HG02973 (cell line): Measurements from ENCODE around the gene OPA1.
A peak's percentile ranks its signal among the peaks of the same experiment; 100 is the strongest.

ENCODE experiments used
- ATAC-seq: cut with Tn5 transposase; IDR thresholded peaks from one replicate; pipeline ENCODE4 v1.9.1; 2021; ENCODE audit warnings: moderate library complexity; ENCODE audit not compliant: unreplicated experiment

OPA1 gene, protein sequence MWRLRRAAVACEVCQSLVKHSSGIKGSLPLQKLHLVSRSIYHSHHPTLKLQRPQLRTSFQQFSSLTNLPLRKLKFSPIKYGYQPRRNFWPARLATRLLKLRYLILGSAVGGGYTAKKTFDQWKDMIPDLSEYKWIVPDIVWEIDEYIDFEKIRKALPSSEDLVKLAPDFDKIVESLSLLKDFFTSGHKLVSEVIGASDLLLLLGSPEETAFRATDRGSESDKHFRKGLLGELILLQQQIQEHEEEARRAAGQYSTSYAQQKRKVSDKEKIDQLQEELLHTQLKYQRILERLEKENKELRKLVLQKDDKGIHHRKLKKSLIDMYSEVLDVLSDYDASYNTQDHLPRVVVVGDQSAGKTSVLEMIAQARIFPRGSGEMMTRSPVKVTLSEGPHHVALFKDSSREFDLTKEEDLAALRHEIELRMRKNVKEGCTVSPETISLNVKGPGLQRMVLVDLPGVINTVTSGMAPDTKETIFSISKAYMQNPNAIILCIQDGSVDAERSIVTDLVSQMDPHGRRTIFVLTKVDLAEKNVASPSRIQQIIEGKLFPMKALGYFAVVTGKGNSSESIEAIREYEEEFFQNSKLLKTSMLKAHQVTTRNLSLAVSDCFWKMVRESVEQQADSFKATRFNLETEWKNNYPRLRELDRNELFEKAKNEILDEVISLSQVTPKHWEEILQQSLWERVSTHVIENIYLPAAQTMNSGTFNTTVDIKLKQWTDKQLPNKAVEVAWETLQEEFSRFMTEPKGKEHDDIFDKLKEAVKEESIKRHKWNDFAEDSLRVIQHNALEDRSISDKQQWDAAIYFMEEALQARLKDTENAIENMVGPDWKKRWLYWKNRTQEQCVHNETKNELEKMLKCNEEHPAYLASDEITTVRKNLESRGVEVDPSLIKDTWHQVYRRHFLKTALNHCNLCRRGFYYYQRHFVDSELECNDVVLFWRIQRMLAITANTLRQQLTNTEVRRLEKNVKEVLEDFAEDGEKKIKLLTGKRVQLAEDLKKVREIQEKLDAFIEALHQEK

DNA sequence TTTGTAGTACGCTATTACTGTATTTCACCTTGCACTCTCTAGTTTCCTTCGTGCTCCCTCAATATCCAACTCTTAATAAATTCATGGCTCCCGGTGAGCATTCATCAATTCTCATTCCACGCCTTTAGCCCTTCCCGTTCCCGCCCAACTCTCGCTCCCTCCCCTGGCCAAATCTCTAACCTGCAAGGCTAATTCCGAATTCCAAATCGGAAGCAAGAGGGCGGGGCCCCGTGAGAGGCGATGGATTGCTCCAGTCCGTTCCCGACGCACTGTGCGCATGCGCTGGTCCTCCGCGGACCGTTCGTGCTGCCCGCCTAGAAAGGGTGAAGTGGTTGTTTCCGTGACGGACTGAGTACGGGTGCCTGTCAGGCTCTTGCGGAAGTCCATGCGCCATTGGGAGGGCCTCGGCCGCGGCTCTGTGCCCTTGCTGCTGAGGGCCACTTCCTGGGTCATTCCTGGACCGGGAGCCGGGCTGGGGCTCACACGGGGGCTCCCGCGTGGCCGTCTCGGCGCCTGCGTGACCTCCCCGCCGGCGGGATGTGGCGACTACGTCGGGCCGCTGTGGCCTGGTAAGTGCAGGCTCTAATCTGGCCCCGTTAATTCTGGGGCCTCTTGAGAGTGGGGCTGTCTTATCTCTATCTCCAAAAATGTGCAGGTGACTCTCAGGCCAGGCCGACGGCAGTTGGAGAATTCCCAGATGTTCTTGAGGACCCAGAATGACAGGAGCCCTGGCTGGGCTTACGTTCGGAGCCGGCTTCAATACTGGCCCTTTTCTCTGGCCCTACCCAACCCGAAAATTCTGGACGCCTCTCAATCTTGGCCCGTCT, at the start of gene OPA1:
OPA1 (plus strand) TSS at position 368 of the 827 bp plus-strand sequence; CDS start at position 538, 170 bp downstream.
- ATAC-seq, result peak; percentile 96

DNA sequence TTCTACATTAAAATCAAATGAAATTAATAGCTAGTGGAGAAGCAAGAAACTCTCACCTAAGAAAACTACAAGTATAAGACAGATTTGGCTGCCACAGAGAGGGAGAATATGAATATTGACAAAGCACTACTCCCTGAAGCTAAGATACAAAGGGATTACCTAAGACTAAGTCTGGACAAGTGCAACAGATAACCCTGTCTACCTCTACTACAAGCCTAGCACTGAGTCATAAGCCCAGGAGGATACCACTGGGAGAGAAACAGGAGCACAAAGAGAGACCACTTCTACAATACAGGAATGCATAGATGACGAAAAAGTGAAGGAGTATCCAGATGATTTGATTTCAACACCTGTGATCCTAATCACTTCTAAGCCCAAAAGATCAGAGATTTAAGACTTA, 48.7 kb upstream of the OPA1 start:
- no peak for ATAC-seq

- no peak for ATAC-seq
These were observed 47.7 kb upstream of the OPA1 start for GRCh38 chr3:193545304-193545703.

GRCh38 chr3:193546129-193546528, 46.9 kb upstream of the OPA1 start:
- no peak for ATAC-seq

DNA sequence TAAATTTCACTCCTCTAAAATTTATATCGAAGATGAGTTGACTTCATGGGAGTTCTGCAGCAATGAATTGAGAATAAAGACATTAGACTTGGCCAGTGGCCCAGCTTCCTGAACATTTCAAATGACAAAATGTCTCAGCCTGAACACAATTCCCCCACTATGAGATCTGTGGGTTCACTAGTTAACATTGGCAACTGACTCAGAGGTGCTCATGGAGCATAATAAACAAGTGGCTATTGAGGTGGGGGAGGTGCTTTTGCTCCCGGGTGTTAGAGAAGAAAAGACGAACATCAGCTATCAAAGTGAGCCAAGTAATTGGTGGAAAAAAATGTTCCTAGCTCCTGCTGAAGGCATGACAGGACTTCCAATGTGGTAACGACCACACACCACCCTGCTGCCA, 44.6 kb upstream of the OPA1 start:
- ATAC-seq, result no peak

- ATAC-seq, result no peak
These were observed 40.1 kb upstream of the OPA1 start for GRCh38 chr3:193552923-193553322.

- no peak for ATAC-seq
These were observed 39.4 kb upstream of the OPA1 start for GRCh38 chr3:193553586-193553985.

DNA sequence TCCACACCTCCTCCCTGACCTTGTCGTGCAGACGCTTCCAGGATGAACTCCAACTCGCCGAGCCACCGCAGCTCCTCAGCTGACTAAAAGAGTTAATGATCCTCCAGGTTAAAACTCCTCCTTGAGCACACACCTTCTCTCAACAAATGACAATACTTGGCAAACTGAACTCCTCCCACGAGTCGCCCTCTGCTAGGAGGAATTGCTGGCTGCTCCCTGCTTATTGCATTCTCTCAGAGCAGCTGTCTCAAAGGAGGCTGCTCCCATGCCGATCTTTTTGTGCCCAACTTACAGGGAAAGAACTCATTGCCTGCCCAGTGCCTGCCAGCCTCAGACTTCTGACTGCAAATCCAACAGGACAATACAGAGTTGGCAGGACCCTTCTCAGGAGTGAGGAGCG, 38.2 kb upstream of the OPA1 start, which contains the start of gene ATP13A4:
ATP13A4 (minus strand) TSS at position 85 of the 400 bp plus-strand sequence. CDS start 96 bp downstream, outside the sequence.
- ATAC-seq, result no peak

DNA sequence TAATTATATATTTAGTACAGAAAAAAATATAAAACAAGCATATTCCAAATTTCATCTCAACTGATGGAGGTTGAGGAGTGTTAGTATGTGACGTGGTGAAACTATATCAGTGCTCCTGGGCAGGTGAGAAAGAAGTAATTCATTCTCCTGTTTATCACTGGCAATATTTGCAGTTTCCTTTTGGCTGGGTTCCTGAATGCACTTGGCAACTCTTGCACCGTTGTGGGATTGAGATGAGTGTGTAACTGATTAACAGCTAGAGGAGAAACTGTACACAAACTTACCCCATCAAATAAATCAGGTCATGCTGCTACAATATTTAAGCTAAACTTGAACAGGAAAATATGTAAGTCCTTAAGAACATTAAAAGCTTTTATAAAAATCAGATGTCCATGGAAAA, 36.2 kb upstream of the OPA1 start:
- no peak for ATAC-seq

GRCh38 chr3:193559100-193559499, 33.9 kb upstream of the OPA1 start:
- ATAC-seq, result no peak

GRCh38 chr3:193560091-193560490, 32.9 kb upstream of the OPA1 start:
- no peak for ATAC-seq

DNA sequence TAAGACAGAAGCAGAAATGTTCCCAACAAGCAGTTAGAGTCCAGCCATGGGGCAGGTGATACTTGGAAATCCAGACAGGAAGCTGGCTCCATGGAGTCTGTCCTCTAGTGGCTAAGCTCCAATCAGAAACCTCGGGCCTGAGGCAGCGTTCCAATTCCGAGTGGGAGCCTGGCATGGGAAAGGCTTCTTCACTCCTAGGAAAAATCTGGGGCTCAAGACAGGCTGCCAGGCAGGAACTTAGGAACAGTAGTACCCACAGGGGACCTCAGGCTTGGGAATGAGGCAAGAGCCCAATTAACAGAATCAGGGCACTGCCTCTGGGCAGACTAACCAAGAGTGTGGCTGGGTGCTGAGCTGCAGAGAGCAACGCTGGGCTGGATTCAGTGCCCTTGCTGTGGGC, 32.1 kb upstream of the OPA1 start:
- ATAC-seq, result no peak

GRCh38 chr3:193563426-193563825, 29.6 kb upstream of the OPA1 start:
- ATAC-seq, result no peak

DNA sequence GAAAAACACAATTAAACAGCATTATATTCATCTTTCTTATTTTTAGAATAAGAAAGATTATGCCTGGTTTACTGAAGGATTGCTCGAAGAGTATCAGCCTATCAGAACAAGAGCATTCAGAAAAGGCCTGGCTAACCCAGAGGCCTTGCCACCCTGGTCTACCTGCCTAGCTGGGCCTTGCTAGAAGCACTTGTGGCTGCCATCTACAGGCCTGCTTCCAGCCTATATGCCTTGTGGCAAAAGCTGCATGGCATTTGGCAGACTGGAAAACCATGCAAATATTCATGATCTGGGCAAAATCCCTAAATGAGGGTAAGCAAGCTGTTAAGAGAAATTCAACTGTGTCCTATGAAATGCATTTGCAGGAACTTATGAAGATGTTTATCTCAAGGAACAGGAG, 29.0 kb upstream of the OPA1 start:
- ATAC-seq, result no peak

GRCh38 chr3:193569119-193569518, 23.9 kb upstream of the OPA1 start:
- no peak for ATAC-seq

DNA sequence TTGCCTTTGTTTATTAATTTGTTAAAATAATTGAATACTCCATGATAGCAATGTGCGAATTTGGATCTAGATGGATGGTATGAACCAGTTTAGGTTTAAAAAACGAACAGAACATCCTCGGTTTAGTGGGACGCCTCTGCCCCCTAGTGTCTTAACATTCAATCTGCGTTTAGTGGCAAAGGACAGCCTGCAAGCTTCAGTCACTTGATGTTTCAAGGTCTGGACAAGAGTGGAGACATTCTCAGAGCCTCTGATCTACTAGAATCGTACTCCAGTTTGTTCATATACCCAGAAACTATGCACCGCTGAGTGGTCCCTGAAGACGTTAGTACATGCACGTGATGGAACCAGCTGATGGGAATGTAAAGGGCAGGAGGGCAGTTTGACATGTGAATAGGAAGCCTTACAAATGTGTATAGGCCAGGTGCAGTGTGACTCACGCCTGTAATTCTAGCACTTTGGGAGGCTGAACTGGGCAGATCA, 20.5 kb upstream of the OPA1 start:
- ATAC-seq, result peak; percentile 83

GRCh38 chr3:193573403-193574191, 19.4 kb upstream of the OPA1 start:
- ATAC-seq, result no peak

GRCh38 chr3:193574488-193575070, 18.4 kb upstream of the OPA1 start:
- no peak for ATAC-seq

DNA sequence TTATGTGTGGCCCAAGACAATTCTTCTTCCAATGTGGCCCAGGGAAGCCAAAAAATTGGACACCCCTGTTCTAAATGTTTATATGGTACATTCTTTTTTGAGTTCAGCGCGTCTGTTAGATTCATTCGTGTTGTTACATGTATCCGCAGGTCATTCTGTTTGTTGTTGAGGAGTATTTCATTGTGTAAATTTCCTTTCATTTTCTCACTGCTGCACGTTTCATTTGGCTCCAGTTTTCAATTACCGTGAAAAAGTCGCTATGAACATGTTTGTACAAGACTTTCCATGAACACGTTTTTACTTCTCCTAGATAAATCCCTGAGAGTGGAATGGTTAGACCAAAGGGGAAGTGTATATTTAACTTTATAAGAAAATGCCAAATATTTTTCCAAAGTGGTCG, 7.5 kb upstream of the OPA1 start:
- ATAC-seq, result no peak
